Natural killer cell (primary cell): ENCODE measurements around the gene TTBK1. TPM values are rescaled to one million over a fixed set of nuclear protein-coding genes. Genes with fewer than 3 reads are reported as not detected.

Experiments
- ATAC-seq, 3 donors: fragments of 150-1000 bp in 2 of 3; fragments of 200-7000 bp in 1 of 3; cut with Tn5 transposase; 1 replicate in 1 of 3; 2 replicates in 2 of 3; pipeline ENCODE4 v1.10.0; 2021; ENCODE audit warnings: mild to moderate bottlenecking in 2 of 3, moderate library complexity in 2 of 3
- DNase-seq, 2 donors: peaks; one replicate each; pipeline versions ENCODE4 v3.0.0 to v3.0.0-alpha.2; 2013 to 2021; ENCODE audit warnings: mixed read lengths in 1 of 2
- H3K27ac ChIP-seq: one replicate; pipeline ENCODE4 v1.5.1; 2013; ENCODE audit warnings: mild to moderate bottlenecking, low read length
- H3K27me3 ChIP-seq: one replicate; pipeline ENCODE4 v1.6.1; 2013; ENCODE audit warnings: low read length; ENCODE audit not compliant: control insufficient read depth, insufficient read depth
- H3K36me3 ChIP-seq: one replicate; pipeline ENCODE4 v1.6.1; 2013; ENCODE audit warnings: low read length; ENCODE audit not compliant: control insufficient read depth, insufficient read depth
- H3K4me1 ChIP-seq: one replicate; pipeline ENCODE4 v1.6.1; 2013; ENCODE audit warnings: low read length; ENCODE audit not compliant: control insufficient read depth, insufficient read depth
- H3K4me3 ChIP-seq: one replicate; pipeline ENCODE4 v1.5.1; 2013; ENCODE audit warnings: low read length
- H3K9me3 ChIP-seq: one replicate; pipeline ENCODE4 v1.6.1; 2013; ENCODE audit warnings: low read length; ENCODE audit not compliant: control insufficient read depth, insufficient read depth
- H3K27ac Mint-ChIP-seq, 2 donors: one replicate each; pipeline ENCODE4 v1.8.0; 2022; ENCODE audit warnings: mild to moderate bottlenecking in 2 of 2, mixed read lengths in 2 of 2, moderate library complexity in 1 of 2
- H3K27me3 Mint-ChIP-seq, 2 donors: one replicate each; pipeline ENCODE4 v1.8.0; 2022; ENCODE audit warnings: low read depth in 2 of 2, mixed read lengths in 2 of 2
- H3K36me3 Mint-ChIP-seq: one replicate; pipeline ENCODE4 v1.8.0; 2022; ENCODE audit warnings: mixed read lengths
- H3K4me1 Mint-ChIP-seq, 2 donors: one replicate each; pipeline ENCODE4 v1.8.0; 2022; ENCODE audit warnings: mixed read lengths in 2 of 2
- H3K4me3 Mint-ChIP-seq: one replicate; pipeline ENCODE4 v1.8.0; 2022; ENCODE audit warnings: mild to moderate bottlenecking, moderate library complexity, mixed read lengths
- H3K9me3 Mint-ChIP-seq, 2 donors: one replicate each; pipeline ENCODE4 v1.8.0; 2022; ENCODE audit warnings: mixed read lengths in 2 of 2
- WGBS: methylation state at CpG from one replicate; pipeline ENCODE4 v1.1.7; 2013; ENCODE audit warnings: missing lambda C conversion rate; ENCODE audit not compliant: insufficient coverage; 5-methylcytosine and 5-hydroxymethylcytosine counted together
- intact Hi-C: fragments of 100-400 bp; cut with micrococcal nuclease; formaldehyde crosslinking; loops from one replicate; pipeline ENCODE4 v1.14.2; 2022
- total RNA-seq, 4 donors: library from RNA; stranded (reverse); fragments of 120-200 nt in 1 of 4; gene quantifications; one replicate each; pipeline versions ENCODE4 v1.2.3 to v1.2.4, GENCODE V29; 2013 to 2022
- TF ChIP-seq, protein P1 (sequence below): fragments of 200-600 bp; IDR thresholded peaks from one replicate; pipeline ENCODE4 v1.8.0; 2022; ENCODE audit warnings: antibody characterized with exemption

The TTBK1 gene
- total RNA-seq, 3 donors from 2014 or later (not counting 1 experiment from before 2014, with no cell fraction given), result 0.07 TPM; not detected in 2

- Mint-ChIP-seq H3K27me3 (peaks cover 12 to 32% of the 10 kb centered on the region in 2 donors), H3K27ac (no peak overlapping the region), H3K4me3 (no peak overlapping the region), H3K9me3 (no peaks in the 10 kb centered on the region), H3K4me1 (no peaks in the 10 kb centered on the region), H3K36me3 (no peaks in the 10 kb centered on the region)
- H3K4me3 ChIP-seq, result no peak overlapping the region
- no peaks in the 10 kb centered on the region for H3K4me1 ChIP-seq
- no peak overlapping the region for H3K27ac ChIP-seq
- TF ChIP-seq, protein P1, sequence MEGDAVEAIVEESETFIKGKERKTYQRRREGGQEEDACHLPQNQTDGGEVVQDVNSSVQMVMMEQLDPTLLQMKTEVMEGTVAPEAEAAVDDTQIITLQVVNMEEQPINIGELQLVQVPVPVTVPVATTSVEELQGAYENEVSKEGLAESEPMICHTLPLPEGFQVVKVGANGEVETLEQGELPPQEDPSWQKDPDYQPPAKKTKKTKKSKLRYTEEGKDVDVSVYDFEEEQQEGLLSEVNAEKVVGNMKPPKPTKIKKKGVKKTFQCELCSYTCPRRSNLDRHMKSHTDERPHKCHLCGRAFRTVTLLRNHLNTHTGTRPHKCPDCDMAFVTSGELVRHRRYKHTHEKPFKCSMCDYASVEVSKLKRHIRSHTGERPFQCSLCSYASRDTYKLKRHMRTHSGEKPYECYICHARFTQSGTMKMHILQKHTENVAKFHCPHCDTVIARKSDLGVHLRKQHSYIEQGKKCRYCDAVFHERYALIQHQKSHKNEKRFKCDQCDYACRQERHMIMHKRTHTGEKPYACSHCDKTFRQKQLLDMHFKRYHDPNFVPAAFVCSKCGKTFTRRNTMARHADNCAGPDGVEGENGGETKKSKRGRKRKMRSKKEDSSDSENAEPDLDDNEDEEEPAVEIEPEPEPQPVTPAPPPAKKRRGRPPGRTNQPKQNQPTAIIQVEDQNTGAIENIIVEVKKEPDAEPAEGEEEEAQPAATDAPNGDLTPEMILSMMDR, result no peak
- DNase-seq (no peak), ATAC-seq (no peak)
- intact Hi-C loops, result no loop called here
- H3K9me3 ChIP-seq, result no peaks in the 10 kb centered on the region
- H3K27me3 ChIP-seq, result peaks cover 3% of the 10 kb centered on the region
- H3K36me3 ChIP-seq, result no peaks in the 10 kb centered on the region
- 7% methylated on average over 83 of the region's 83 CpGs for WGBS
These were observed 41.9 kb downstream of the TTBK1 start for GRCh38 chr6:43284991-43285781.

DNA sequence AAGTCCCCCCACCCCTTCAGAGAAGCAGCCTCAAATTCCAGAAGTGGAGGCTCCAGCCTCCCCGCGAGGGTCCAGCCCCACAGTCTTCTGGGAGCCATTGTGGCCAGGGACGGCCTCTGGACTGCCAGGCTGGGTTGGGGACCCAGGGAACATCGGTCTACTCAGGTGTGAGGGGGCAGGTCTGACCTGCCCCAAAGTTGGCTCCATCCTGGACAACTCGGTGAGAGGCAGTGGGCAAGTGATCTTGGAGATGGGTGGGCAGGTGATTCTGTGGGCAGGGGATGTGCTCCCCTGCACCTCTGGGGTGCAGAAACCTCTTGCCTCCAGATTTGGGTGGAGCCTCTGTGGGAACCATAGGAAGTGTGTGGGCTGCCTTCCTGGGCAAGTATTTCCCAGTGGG lies 42.6 kb downstream of the TTBK1 start:
- Mint-ChIP-seq H3K27ac (no peak overlapping the region), H3K36me3 (no peaks in the 10 kb centered on the region), H3K4me3 (no peak overlapping the region), H3K9me3 (no peaks in the 10 kb centered on the region), H3K27me3 (peaks cover 12 to 32% of the 10 kb centered on the region in 2 donors), H3K4me1 (no peaks in the 10 kb centered on the region)
- WGBS, result 86% methylated on average over 5 of the region's 5 CpGs
- Histone ChIP-seq H3K27me3 (peaks cover 3% of the 10 kb centered on the region), H3K9me3 (no peaks in the 10 kb centered on the region), H3K4me1 (no peaks in the 10 kb centered on the region), H3K27ac (no peak overlapping the region), H3K36me3 (no peaks in the 10 kb centered on the region), H3K4me3 (no peak overlapping the region)
- DNase-seq, result no peak
- TF ChIP-seq, protein P1, result no peak
- intact Hi-C loops, result no loop called here
- no peak for ATAC-seq

GRCh38 chr6:43286456-43286979 lies 43.2 kb downstream of the TTBK1 start:
- H3K27me3 ChIP-seq, result peaks cover 3% of the 10 kb centered on the region

More at GRCh38 chr6:43286456-43286979, 43.2 kb downstream of the TTBK1 start:
- WGBS, result 91% methylated on average over 6 of the region's 6 CpGs
- ATAC-seq (no peak), DNase-seq (no peak)
- Mint-ChIP-seq H3K4me1 (no peaks in the 10 kb centered on the region), H3K9me3 (no peaks in the 10 kb centered on the region), H3K27ac (no peak overlapping the region), H3K27me3 (peaks cover 11 to 29% of the 10 kb centered on the region in 2 donors), H3K36me3 (no peaks in the 10 kb centered on the region), H3K4me3 (no peak overlapping the region)
- Histone ChIP-seq H3K4me1 (no peaks in the 10 kb centered on the region), H3K9me3 (no peaks in the 10 kb centered on the region), H3K36me3 (no peaks in the 10 kb centered on the region), H3K27ac (no peak overlapping the region), H3K4me3 (no peak overlapping the region)
- TF ChIP-seq, protein P1, result no peak
- intact Hi-C loops, result no loop called here
